HUES64 (cell line): Measurements from ENCODE around the gene INPP4B.

Experiments
- H3K27ac ChIP-seq: 2 replicates; pipeline ENCODE4 v1.7.0; 2013; ENCODE audit warnings: low read depth, low read length, inconsistent platforms
- H3K27me3 ChIP-seq: 2 replicates; pipeline ENCODE4 v1.6.1; 2013; ENCODE audit warnings: mild to moderate bottlenecking, low read length; ENCODE audit not compliant: insufficient read depth
- H3K36me3 ChIP-seq: 2 replicates; pipeline ENCODE4 v1.6.1; 2013; ENCODE audit warnings: mild to moderate bottlenecking, low read length; ENCODE audit not compliant: insufficient read depth
- H3K4me1 ChIP-seq: 2 replicates; pipeline ENCODE4 v1.6.1; 2013; ENCODE audit warnings: mild to moderate bottlenecking, low read length, moderate library complexity; ENCODE audit not compliant: insufficient read depth
- H3K4me3 ChIP-seq: 2 replicates; pipeline ENCODE4 v1.5.1; 2013; ENCODE audit warnings: mild to moderate bottlenecking, low read length, moderate library complexity
- H3K9ac ChIP-seq: 2 replicates; pipeline ENCODE4 v1.6.1; 2013; ENCODE audit warnings: mild to moderate bottlenecking, low read depth, low read length
- H3K9me3 ChIP-seq: 2 replicates; pipeline ENCODE4 v1.6.1; 2013; ENCODE audit warnings: low read depth, low read length; ENCODE audit not compliant: insufficient read depth
- WGBS: fragments of 150-250, 120-280 bp; methylation state at CpG from one replicate; pipeline ENCODE4 v1.1.7; 2013; ENCODE audit warnings: missing lambda C conversion rate; 5-methylcytosine and 5-hydroxymethylcytosine counted together

INPP4B gene

GRCh38 chr4:142544039-142544438, 302.1 kb downstream of the INPP4B start:
- no peaks in the 10 kb centered on the region for H3K27me3 ChIP-seq
- H3K36me3 ChIP-seq, result no peaks in the 10 kb centered on the region
- H3K27ac ChIP-seq, result no peak overlapping the region
- 94% methylated on average over 1 of the region's 1 CpG for WGBS
- no peaks in the 10 kb centered on the region for H3K9me3 ChIP-seq
- H3K4me3 ChIP-seq, result no peak overlapping the region
- H3K4me1 ChIP-seq, result no peaks in the 10 kb centered on the region
- H3K9ac ChIP-seq, result no peak overlapping the region

- Histone ChIP-seq H3K27ac (no peak overlapping the region), H3K4me3 (no peak overlapping the region), H3K9me3 (no peaks in the 10 kb centered on the region), H3K27me3 (no peaks in the 10 kb centered on the region), H3K9ac (no peak overlapping the region), H3K36me3 (no peaks in the 10 kb centered on the region), H3K4me1 (peaks cover 4% of the 10 kb centered on the region; the same call in 1 of the 2 replicates)
- no CpG with 5 or more reads among the region's 2 CpGs for WGBS
Measured at GRCh38 chr4:142540483-142540804, 305.7 kb downstream of the INPP4B start.

GRCh38 chr4:142539796-142540482, 306.2 kb downstream of the INPP4B start:
- Histone ChIP-seq H3K9me3 (no peaks in the 10 kb centered on the region), H3K4me3 (no peak overlapping the region), H3K27me3 (no peaks in the 10 kb centered on the region), H3K4me1 (peaks cover 4% of the 10 kb centered on the region; the same call in 1 of the 2 replicates), H3K27ac (no peak overlapping the region), H3K36me3 (no peaks in the 10 kb centered on the region), H3K9ac (no peak overlapping the region)
- 67% methylated on average over 3 of the region's 3 CpGs for WGBS

GRCh38 chr4:142535009-142535408, 311.1 kb downstream of the INPP4B start:
- H3K27ac ChIP-seq, result no peak overlapping the region
- 95% methylated on average over 1 of the region's 1 CpG for WGBS
- peaks cover 16% of the 10 kb centered on the region for H3K4me1 ChIP-seq
- no peak overlapping the region for H3K9ac ChIP-seq
- H3K9me3 ChIP-seq, result no peaks in the 10 kb centered on the region
- no peak overlapping the region for H3K4me3 ChIP-seq
- no peaks in the 10 kb centered on the region for H3K27me3 ChIP-seq
- no peaks in the 10 kb centered on the region for H3K36me3 ChIP-seq

GRCh38 chr4:142532054-142532453, 314.0 kb downstream of the INPP4B start:
- Histone ChIP-seq H3K36me3 (no peaks in the 10 kb centered on the region), H3K4me3 (no peak overlapping the region), H3K27ac (no peak overlapping the region), H3K4me1 (peaks cover 12% of the 10 kb centered on the region), H3K9ac (no peak overlapping the region), H3K9me3 (no peaks in the 10 kb centered on the region), H3K27me3 (no peaks in the 10 kb centered on the region)
- 75% methylated on average over 5 of the region's 5 CpGs for whole genome bisulfite sequencing

- H3K4me1 ChIP-seq, result peaks cover 12% of the 10 kb centered on the region
- H3K4me3 ChIP-seq, result no peak overlapping the region
- H3K27me3 ChIP-seq, result no peaks in the 10 kb centered on the region
- WGBS, result 83% methylated on average over 1 of the region's 1 CpG
- no peaks in the 10 kb centered on the region for H3K36me3 ChIP-seq
- no peak overlapping the region for H3K9ac ChIP-seq
- H3K27ac ChIP-seq, result no peak overlapping the region
- no peaks in the 10 kb centered on the region for H3K9me3 ChIP-seq
Measured at GRCh38 chr4:142530728-142531127, 315.4 kb downstream of the INPP4B start.

- Histone ChIP-seq H3K27ac (no peak overlapping the region), H3K4me1 (peaks cover 12% of the 10 kb centered on the region), H3K9ac (no peak overlapping the region), H3K9me3 (no peaks in the 10 kb centered on the region), H3K4me3 (no peak overlapping the region), H3K27me3 (no peaks in the 10 kb centered on the region), H3K36me3 (no peaks in the 10 kb centered on the region)
- 87% methylated on average over 1 of the region's 1 CpG for WGBS
Measured at GRCh38 chr4:142528433-142528832, 317.7 kb downstream of the INPP4B start.

GRCh38 chr4:142523111-142523510, 323.0 kb downstream of the INPP4B start:
- Histone ChIP-seq H3K9ac (no peak overlapping the region), H3K4me1 (no peaks in the 10 kb centered on the region), H3K27ac (no peak overlapping the region), H3K4me3 (no peak overlapping the region), H3K36me3 (no peaks in the 10 kb centered on the region), H3K27me3 (no peaks in the 10 kb centered on the region), H3K9me3 (no peaks in the 10 kb centered on the region)
- WGBS, result 91% methylated on average over 3 of the region's 3 CpGs

- no peaks in the 10 kb centered on the region for H3K9me3 ChIP-seq
- no peak overlapping the region for H3K27ac ChIP-seq
- H3K9ac ChIP-seq, result no peak overlapping the region
- H3K36me3 ChIP-seq, result no peaks in the 10 kb centered on the region
- no peak overlapping the region for H3K4me3 ChIP-seq
- no peaks in the 10 kb centered on the region for H3K27me3 ChIP-seq
- no peaks in the 10 kb centered on the region for H3K4me1 ChIP-seq
Measured at GRCh38 chr4:142519342-142519741, 326.8 kb downstream of the INPP4B start.

GRCh38 chr4:142516686-142517526, 329.2 kb downstream of the INPP4B start:
- Histone ChIP-seq H3K27ac (no peak overlapping the region), H3K9me3 (no peaks in the 10 kb centered on the region)
- WGBS, result 94% methylated on average over 4 of the region's 4 CpGs

GRCh38 chr4:142512161-142512560, 333.9 kb downstream of the INPP4B start:
- no peaks in the 10 kb centered on the region for H3K4me1 ChIP-seq
- no peak overlapping the region for H3K4me3 ChIP-seq
- H3K9ac ChIP-seq, result no peak overlapping the region
- no peaks in the 10 kb centered on the region for H3K27me3 ChIP-seq
- no peak overlapping the region for H3K27ac ChIP-seq
- no peaks in the 10 kb centered on the region for H3K36me3 ChIP-seq
- 0 out of 2 replicates have a peak, but pooled peaks cover 3% of the 10 kb centered on the region for H3K9me3 ChIP-seq
- WGBS, result 100% methylated on average over 1 of the region's 1 CpG

More at GRCh38 chr4:142516686-142517526, 329.2 kb downstream of the INPP4B start:
- Histone ChIP-seq H3K36me3 (no peaks in the 10 kb centered on the region), H3K4me3 (no peak overlapping the region), H3K9ac (no peak overlapping the region), H3K4me1 (no peaks in the 10 kb centered on the region), H3K27me3 (no peaks in the 10 kb centered on the region)
